ENCODE measurements around the gene ABTB2. TPM values are rescaled to one million over a fixed set of nuclear protein-coding genes. Genes with fewer than 3 reads are reported as not detected.

The ABTB2 gene
- total and polyA plus RNA-seq, 2 experiments from 2014 or later, result 2.6 to 12.1 TPM

GRCh38 chr11:34219279-34219678, 138.5 kb downstream of the ABTB2 start:
- Mint-ChIP-seq H3K9me3 (no peaks in the 10 kb centered on the region), H3K27ac (no peak overlapping the region), H3K4me1 (peaks cover 26% of the 10 kb centered on the region), H3K36me3 (ENCODE audit: low read depth) (no peaks in the 10 kb centered on the region), H3K27me3 (ENCODE audit: insufficient read depth, low read depth, poor library complexity) (peaks cover 17% of the 10 kb centered on the region), H3K4me3 (no peak overlapping the region)
- H3K4me2 ChIP-seq, result no peak overlapping the region
- TF ChIP-seq ETS1 (IDR thresholded peaks at IDR 0.05) (no peak), ZNF462 (CRISPR knock-in tag; IDR thresholded peaks at IDR 0.05) (no peak), ZNF114 (CRISPR knock-in tag; IDR thresholded peaks at IDR 0.05) (no peak), ZNF331 (CRISPR knock-in tag; IDR thresholded peaks at IDR 0.05; ENCODE audit: low read depth) (no peak), CTCF (conservative IDR thresholded peaks at IDR 0.05; ENCODE audit: low read depth in 2 of 2) (no peak), STAT1 (IDR thresholded peaks at IDR 0.05; ENCODE audit: unreplicated experiment) (no peak), EZH2 (IDR thresholded peaks at IDR 0.05; ENCODE audit: low read depth, unreplicated experiment) (no peak), EZH2phosphoT487 (IDR thresholded peaks at IDR 0.05; ENCODE audit: unreplicated experiment) (no peak), POLR2AphosphoS5 (IDR thresholded peaks at IDR 0.05; ENCODE audit: low read depth) (no peak), NANOG (IDR thresholded peaks at IDR 0.05; ENCODE audit: borderline replicate concordance) (no peak), REST (IDR thresholded peaks at IDR 0.05; ENCODE audit: unreplicated experiment) (no peak), CREB1 (CRISPR knock-in tag; IDR thresholded peaks at IDR 0.05; ENCODE audit: low read depth) (no peak), JUNB (IDR thresholded peaks at IDR 0.05; ENCODE audit: unreplicated experiment) (no peak)
- no peak overlapping the region for H3K27ac ChIP-seq (ENCODE audit: low read depth)
- DNase-seq (ENCODE audit: low spot score) (no peak), ATAC-seq (no peak)
- no peaks in the 10 kb centered on the region; the same call in 1 of the 2 replicates for H4K20me1 ChIP-seq (replicated peaks; ENCODE audit: insufficient read depth)
- H2AFZ ChIP-seq, result no peak overlapping the region
- no peaks in the 10 kb centered on the region for H3F3A ChIP-seq (replicated peaks; ENCODE audit: low read depth)
- no peaks in the 10 kb centered on the region for H3K27me3 ChIP-seq (ENCODE audit: insufficient read depth)
- no peaks in the 10 kb centered on the region for H3K9me2 ChIP-seq (ENCODE audit: insufficient read depth)
- H3K36me3 ChIP-seq (ENCODE audit: insufficient read depth), result no peaks in the 10 kb centered on the region
- no peak overlapping the region for H3K4me3 ChIP-seq
- H3K79me2 ChIP-seq (replicated peaks; ENCODE audit: insufficient read depth), result no peaks in the 10 kb centered on the region
- H3K4me1 ChIP-seq (ENCODE audit: insufficient read depth), result peaks cover 11% of the 10 kb centered on the region

Measured in GM23338 (cell line).